ENCODE results near the gene ADAM11.
"Not testable (repeated sequence)": the region's sequence is repeated elsewhere in the genome, so short reads cannot be mapped to it uniquely, and the experiment has no call there.

The ADAM11 gene

GRCh38 chr17:44758414-44759085 is at the start of gene ADAM11:
Gene ADAM11 (plus strand): TSS chr17:44758988. CDS start chr17:44759200, 212 bp downstream.
- H3K27ac ChIP-seq, result no peak within 1 kb of the TSS
- peak within 1 kb of the TSS; percentile 22 to 44 (median 27) for H3K4me3 ChIP-seq

- Histone ChIP-seq H3K4me3 (no peak overlapping the region), H3K27ac (no peak overlapping the region)
These were observed 39.3 kb upstream of the ADAM11 start for GRCh38 chr17:44719444-44719843.

GRCh38 chr17:44722254-44722653 is 36.5 kb upstream of the ADAM11 start:
- Histone ChIP-seq H3K27ac (no peak overlapping the region), H3K4me3 (no peak overlapping the region)

GRCh38 chr17:44726121-44726520 is 32.7 kb upstream of the ADAM11 start:
- not testable (repeated sequence) for H3K27ac ChIP-seq, H3K4me3 ChIP-seq

- no peak overlapping the region for H3K4me3 ChIP-seq
- H3K27ac ChIP-seq, result no peak overlapping the region
These were observed 25.0 kb upstream of the ADAM11 start for GRCh38 chr17:44733753-44734152.

GRCh38 chr17:44734272-44734671 is 24.5 kb upstream of the ADAM11 start:
- Histone ChIP-seq H3K27ac (no peak overlapping the region), H3K4me3 (no peak overlapping the region)

- no peak overlapping the region for H3K27ac ChIP-seq
- H3K4me3 ChIP-seq, result no peak overlapping the region
These were observed 22.1 kb upstream of the ADAM11 start for GRCh38 chr17:44736551-44737240.

- no peak overlapping the region for H3K27ac ChIP-seq
These were observed 20.4 kb upstream of the ADAM11 start for GRCh38 chr17:44738214-44738906.

GRCh38 chr17:44741316-44741715 is 17.5 kb upstream of the ADAM11 start:
- Histone ChIP-seq H3K27ac (no peak overlapping the region), H3K4me3 (no peak overlapping the region)

More at GRCh38 chr17:44738214-44738906, 20.4 kb upstream of the ADAM11 start:
- H3K4me3 ChIP-seq, result no peak overlapping the region

GRCh38 chr17:44745301-44745700 is 13.5 kb upstream of the ADAM11 start:
- H3K4me3 ChIP-seq, result no peak overlapping the region
- H3K27ac ChIP-seq, result no peak overlapping the region

- H3K4me3 ChIP-seq, H3K27ac ChIP-seq: not testable (repeated sequence)
These were observed 13.1 kb upstream of the ADAM11 start for GRCh38 chr17:44745738-44746137.

- H3K27ac ChIP-seq, result no peak overlapping the region
- H3K4me3 ChIP-seq, result no peak overlapping the region
These were observed 11.2 kb upstream of the ADAM11 start for GRCh38 chr17:44747566-44747965.

GRCh38 chr17:44749076-44749979 is 9.5 kb upstream of the ADAM11 start:
- H3K27ac ChIP-seq, result no peak overlapping the region

GRCh38 chr17:44749980-44750318 is 8.8 kb upstream of the ADAM11 start:
- H3K4me3 ChIP-seq, result no peak overlapping the region

More at GRCh38 chr17:44749076-44749979, 9.5 kb upstream of the ADAM11 start:
- H3K4me3 ChIP-seq, result no peak overlapping the region

GRCh38 chr17:44751331-44751730 is 7.5 kb upstream of the ADAM11 start:
- H3K27ac ChIP-seq, result no peak overlapping the region
- no peak overlapping the region for H3K4me3 ChIP-seq

More at GRCh38 chr17:44749980-44750318, 8.8 kb upstream of the ADAM11 start:
- H3K27ac ChIP-seq, result no peak overlapping the region

- Histone ChIP-seq H3K4me3 (no peak overlapping the region), H3K27ac (no peak overlapping the region)
These were observed 7.0 kb upstream of the ADAM11 start for GRCh38 chr17:44751806-44752205.

GRCh38 chr17:44752953-44753861 is 5.6 kb upstream of the ADAM11 start:
- Histone ChIP-seq H3K27ac (no peak overlapping the region), H3K4me3 (no peak overlapping the region)

- Histone ChIP-seq H3K27ac (no peak overlapping the region), H3K4me3 (no peak overlapping the region)
These were observed 4.5 kb upstream of the ADAM11 start for GRCh38 chr17:44754276-44754675.

GRCh38 chr17:44755180-44755579 is 3.6 kb upstream of the ADAM11 start:
- not testable (repeated sequence) for H3K4me3 ChIP-seq, H3K27ac ChIP-seq
